H1 (cell line): ENCODE measurements around the gene SNX24. TPM values are rescaled to one million over a fixed set of nuclear protein-coding genes. Genes with fewer than 3 reads are reported as not detected.

Source experiments
- CTCF ChIA-PET: fragments of 300-600 bp; sonication (Branson Sonifier 250); formaldehyde crosslinking; loops from one replicate; lab custom pipeline; 2021; ENCODE audit not compliant: partially characterized antibody; lab: Charles Lee
- POLR2A ChIA-PET: fragments of 300-600 bp; sonication (Branson Sonifier 250); formaldehyde crosslinking; loops from one replicate; lab custom pipeline; 2021; ENCODE audit warnings: inconsistent platforms; ENCODE audit not compliant: partially characterized antibody; lab: Charles Lee
- DNase-seq, 2 experiments: peaks; one replicate each; pipeline versions ENCODE4 v3.0.0 to v3.0.0-alpha.2; 2010 to 2022; ENCODE audit warnings: low spot score in 2 of 2, low read depth in 1 of 2, mixed read lengths in 1 of 2
- FAIRE-seq: peaks from 2 replicates; lab custom pipeline; 2011; peaks lifted over from hg19 to GRCh38; lab: Jason Lieb, UNC
- H2AFZ ChIP-seq: 2 replicates; pipeline ENCODE4 v1.8.1; 2012; ENCODE audit warnings: low read length, inconsistent platforms
- H2AK5ac ChIP-seq: 2 replicates; pipeline ENCODE4 v1.6.1; 2013; ENCODE audit warnings: low read depth, low read length
- H2BK120ac ChIP-seq: replicated peaks from 2 replicates; pipeline ENCODE3; 2013; ENCODE audit warnings: low read depth, low read length, inconsistent platforms
- H2BK12ac ChIP-seq: 2 replicates; pipeline ENCODE4 v1.6.1; 2013; ENCODE audit warnings: low read depth, low read length
- H2BK15ac ChIP-seq: 2 replicates; pipeline ENCODE4 v1.6.1; 2013; ENCODE audit warnings: low read length
- H2BK20ac ChIP-seq: 2 replicates; pipeline ENCODE4 v1.6.1; 2013; ENCODE audit warnings: low read length
- H2BK5ac ChIP-seq: 2 replicates; pipeline ENCODE4 v1.6.1; 2013; ENCODE audit warnings: low read depth, low read length
- H3K14ac ChIP-seq: 2 replicates; pipeline ENCODE4 v1.6.1; 2013; ENCODE audit warnings: inconsistent platforms; ENCODE audit not compliant: insufficient read length
- H3K18ac ChIP-seq: 2 replicates; pipeline ENCODE4 v1.6.1; 2013; ENCODE audit warnings: low read length; ENCODE audit errors: extremely low read depth
- H3K23ac ChIP-seq: 2 replicates; pipeline ENCODE4 v1.6.1; 2013; ENCODE audit warnings: inconsistent platforms; ENCODE audit not compliant: insufficient read length
- H3K23me2 ChIP-seq: 2 replicates; pipeline ENCODE4 v1.6.1; 2013; ENCODE audit warnings: low read depth, low read length
- H3K27ac ChIP-seq: 2 replicates; pipeline ENCODE4 v1.6.1; 2011; ENCODE audit warnings: low read depth, low read length, inconsistent platforms
- H3K27me3 ChIP-seq, 4 experiments: replicated peaks in 1 of 4; 1 replicate in 1 of 4; 2 replicates in 3 of 4; pipeline versions ENCODE4 v1.6.1 to v1.8.1; 2011 to 2013; ENCODE audit warnings: low read length in 3 of 4, mild to moderate bottlenecking in 3 of 4, inconsistent platforms in 2 of 4, mixed read lengths in 2 of 4, moderate library complexity in 1 of 4; ENCODE audit not compliant: control insufficient read depth in 3 of 4, insufficient read depth in 3 of 4; ENCODE audit errors: extremely low read depth in 1 of 4
- H3K36me3 ChIP-seq, 4 experiments: 2 replicates each; pipeline versions ENCODE4 v1.6.1 to v1.8.1; 2011 to 2013; ENCODE audit warnings: mild to moderate bottlenecking in 4 of 4, low read length in 3 of 4, moderate library complexity in 2 of 4, control low read depth in 1 of 4, inconsistent platforms in 1 of 4; ENCODE audit not compliant: insufficient read depth in 4 of 4, control insufficient read depth in 2 of 4
- H3K4ac ChIP-seq: replicated peaks from 2 replicates; pipeline ENCODE3; 2013; ENCODE audit warnings: low read length, low read depth, mixed read lengths, inconsistent platforms; ENCODE audit not compliant: insufficient read length
- H3K4me1 ChIP-seq, 4 experiments: replicated peaks in 1 of 4; 1 replicate in 1 of 4; 2 replicates in 3 of 4; pipeline versions ENCODE4 v1.6.1 to v1.8.1; 2011 to 2013; ENCODE audit warnings: low read length in 3 of 4, inconsistent platforms in 2 of 4, mixed read lengths in 1 of 4; ENCODE audit not compliant: insufficient read depth in 4 of 4, control insufficient read depth in 3 of 4
- H3K4me2 ChIP-seq, 2 experiments: 2 replicates each; pipeline versions ENCODE4 v1.6.1 to v1.8.1; 2011 to 2013; ENCODE audit warnings: low read depth in 2 of 2, low read length in 2 of 2, control low read depth in 1 of 2, inconsistent platforms in 1 of 2, mild to moderate bottlenecking in 1 of 2; ENCODE audit not compliant: insufficient read depth in 1 of 2
- H3K4me3 ChIP-seq, 4 experiments: fragments of 200-600, 300-600 bp in 1 of 4; sonication (generic), shearing (Covaris generic), sonication (Bioruptor Twin) in 1 of 4; 2 replicates each; pipeline versions ENCODE4 v1.5.1 to v1.8.1; 2011 to 2016; ENCODE audit warnings: low read length in 4 of 4, low read depth in 3 of 4, control low read depth in 2 of 4, inconsistent platforms in 2 of 4, mild to moderate bottlenecking in 2 of 4, mixed read lengths in 1 of 4, moderate library complexity in 1 of 4; ENCODE audit not compliant: insufficient read depth in 2 of 4; ENCODE audit errors: extremely low read depth in 1 of 4
- H3K56ac ChIP-seq: replicated peaks from 2 replicates; pipeline ENCODE3; 2013; ENCODE audit warnings: low read depth, mild to moderate bottlenecking, mixed read lengths, low read length, inconsistent platforms; ENCODE audit not compliant: insufficient read length
- H3K79me1 ChIP-seq: 2 replicates; pipeline ENCODE4 v1.6.1; 2013; ENCODE audit warnings: low read depth, low read length, control low read depth
- H3K79me2 ChIP-seq, 2 experiments: 2 replicates each; pipeline versions ENCODE4 v1.6.1 to v1.8.1; 2012 to 2013; ENCODE audit warnings: low read length in 2 of 2, mild to moderate bottlenecking in 2 of 2, inconsistent platforms in 1 of 2; ENCODE audit not compliant: insufficient read depth in 2 of 2, control insufficient read depth in 1 of 2
- H3K9ac ChIP-seq, 4 experiments: replicated peaks in 1 of 4; 1 replicate in 1 of 4; 2 replicates in 3 of 4; pipeline versions ENCODE4 v1.6.1 to v1.8.1; 2011 to 2013; ENCODE audit warnings: low read depth in 3 of 4, low read length in 3 of 4, control low read depth in 2 of 4, mild to moderate bottlenecking in 2 of 4, moderate library complexity in 2 of 4, inconsistent platforms in 1 of 4; ENCODE audit errors: extremely low read depth in 1 of 4
- H3K9me3 ChIP-seq, 2 experiments: 2 replicates each; pipeline versions ENCODE4 v1.6.1 to v1.8.1; 2012 to 2013; ENCODE audit warnings: mild to moderate bottlenecking in 2 of 2, moderate library complexity in 2 of 2, control low read depth in 1 of 2, inconsistent platforms in 1 of 2, low read depth in 1 of 2, low read length in 1 of 2, mixed read lengths in 1 of 2; ENCODE audit not compliant: insufficient read depth in 2 of 2
- H4K20me1 ChIP-seq, 2 experiments: replicated peaks in 1 of 2; 2 replicates each; pipeline versions ENCODE3 to v1.8.1; 2011 to 2013; ENCODE audit warnings: inconsistent platforms in 2 of 2, low read length in 2 of 2, mild to moderate bottlenecking in 1 of 2; ENCODE audit not compliant: insufficient read depth in 2 of 2, control insufficient read depth in 1 of 2
- H4K5ac ChIP-seq: 2 replicates; pipeline ENCODE4 v1.6.1; 2013; ENCODE audit warnings: low read length, low read depth, mixed read lengths, inconsistent platforms; ENCODE audit not compliant: insufficient read length
- H4K8ac ChIP-seq: 2 replicates; pipeline ENCODE4 v1.8.0; 2013; ENCODE audit warnings: mild to moderate bottlenecking, moderate library complexity, low read length, inconsistent platforms; ENCODE audit not compliant: insufficient read depth; ENCODE audit errors: extremely low read depth
- H4K91ac ChIP-seq: replicated peaks from 2 replicates; pipeline ENCODE3; 2013; ENCODE audit warnings: low read length, mixed read lengths, inconsistent platforms; ENCODE audit not compliant: insufficient read length
- ASH2L ChIP-seq: fragments of 200-600, 300-600 bp; sonication (generic); IDR thresholded peaks from one replicate; pipeline ENCODE4 v1.7.1; 2017; ENCODE audit warnings: low read length
- CBX5 ChIP-seq: fragments of 300-800, 300-1000 bp; sonication (generic); IDR thresholded peaks from 2 replicates; pipeline ENCODE4 v1.7.1; 2016; ENCODE audit warnings: antibody characterized with exemption, low read length, low read depth
- CHD2 ChIP-seq: IDR thresholded peaks from 2 replicates; pipeline ENCODE4 v1.6.1; 2012; ENCODE audit warnings: low read length, improper control_type of control experiment
- HDAC2 ChIP-seq, 2 experiments: fragments of 300-600 bp in 1 of 2; sonication (generic) in 1 of 2; IDR thresholded peaks; 2 replicates each; pipeline ENCODE4 v1.6.1; 2011 to 2012; ENCODE audit warnings: low read depth in 2 of 2, low read length in 2 of 2, mild to moderate bottlenecking in 2 of 2, moderate library complexity in 2 of 2, borderline replicate concordance in 1 of 2, inconsistent platforms in 1 of 2
- JUND ChIP-seq: IDR thresholded peaks from 2 replicates; pipeline ENCODE4 v1.6.1; 2011; ENCODE audit warnings: mild to moderate bottlenecking, improper control_type of control experiment, low read length
- SIRT6 ChIP-seq: IDR thresholded peaks from one replicate; pipeline ENCODE4 v1.7.1; 2012; ENCODE audit warnings: low read length, inconsistent platforms
- SIX5 ChIP-seq: IDR thresholded peaks from 2 replicates; pipeline ENCODE4 v1.6.1; 2011; ENCODE audit warnings: mild to moderate bottlenecking, low read depth, low read length
- TEAD4 ChIP-seq: IDR thresholded peaks from 2 replicates; pipeline ENCODE4 v1.6.1; 2012; ENCODE audit warnings: low read depth, low read length, inconsistent platforms, mixed read lengths
- WGBS, 2 experiments: shearing (Covaris generic) in 1 of 2; methylation state at CpG; one replicate each; pipeline versions ENCODE4 v1.1.6 to v1.1.7; 2013 to 2015; ENCODE audit warnings: low lambda C conversion rate in 2 of 2, mixed read lengths in 2 of 2, inconsistent platforms in 1 of 2, low coverage in 1 of 2, missing lambda C conversion rate in 1 of 2; ENCODE audit not compliant: insufficient replicate concordance in 2 of 2, insufficient coverage in 1 of 2, insufficient read length in 1 of 2; ENCODE audit errors: extremely low coverage in 1 of 2, missing lambda C conversion rate in 1 of 2; 5-methylcytosine and 5-hydroxymethylcytosine counted together
- polyA plus RNA-seq, 7 experiments: library from polyadenylated mRNA; depleted of rRNA in 3 of 7; stranded (reverse) in 5 of 7; unstranded in 2 of 7; fragments of >200 nt in 5 of 7; fragments of 200-250 nt in 2 of 7; gene quantifications; 1 replicate in 5 of 7; 2 replicates in 1 of 7; 4 replicates in 1 of 7; pipeline versions ENCODE4 v1.2.1 to v1.2.3, GENCODE V29; 2011 to 2013; ENCODE audit warnings: missing spikeins in 2 of 7, mixed read lengths in 2 of 7
- total RNA-seq: library from RNA; stranded (reverse); fragmentation: NEBNext Ultra II Directional; extraction: Animal tissue kit (Norgen Biotek cat#: 25700); gene quantifications from 2 replicates; pipeline ENCODE4 v1.2.1, GENCODE V29; 2021

The SNX24 gene
- total and polyA plus RNA-seq, 2 of the 8 experiments (the other 6 are each of a cell fraction or from before 2014, with no cell fraction given): 7.3 to 14.3 TPM

DNA sequence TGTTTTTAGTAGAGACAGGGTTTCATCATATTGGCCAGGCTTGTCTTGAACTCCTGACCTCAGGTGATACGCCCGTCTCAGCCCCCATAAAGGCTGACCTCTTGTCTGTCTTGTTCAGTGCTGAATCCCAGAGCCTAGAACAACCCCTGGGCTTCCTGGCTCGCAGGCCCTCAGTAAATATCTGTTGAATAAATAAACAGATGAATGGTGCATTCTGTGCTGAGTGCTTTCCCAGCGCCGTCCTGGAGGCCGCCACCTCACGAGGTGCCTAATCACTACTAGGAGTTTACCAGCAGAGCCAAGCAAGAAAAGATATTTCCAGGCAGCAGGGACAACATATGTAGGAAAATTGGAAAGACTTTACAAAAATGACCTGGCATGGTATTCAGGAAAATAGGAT, 88.5 kb downstream of the SNX24 start:
- Histone ChIP-seq H3K79me1 (no peaks in the 10 kb centered on the region), H4K8ac (no peak overlapping the region), H2BK5ac (no peak overlapping the region), H3K18ac (no peak overlapping the region), H3K36me3 (no peaks in the 10 kb centered on the region), H3K23me2 (no peaks in the 10 kb centered on the region), H3K23ac (no peak overlapping the region), H2AFZ (no peak overlapping the region), H3K4me3 (no peak overlapping the region), H3K4me1 (peaks cover 0 to 6% (median 4%) of the 10 kb centered on the region in 4 experiments; a peak in 5 of 7 replicates), H2BK15ac (no peak overlapping the region), H4K5ac (no peak overlapping the region), H3K14ac (no peak overlapping the region), H2BK20ac (no peak overlapping the region), H3K27ac (no peak overlapping the region), H3K9ac (no peak overlapping the region), H2BK120ac (no peak overlapping the region), H3K56ac (no peak overlapping the region), H4K20me1 (no peaks in the 10 kb centered on the region), H3K79me2 (no peaks in the 10 kb centered on the region), H2AK5ac (no peak overlapping the region), H3K4ac (no peak overlapping the region), H3K27me3 (no peaks in the 10 kb centered on the region), H2BK12ac (no peak overlapping the region), H4K91ac (no peak overlapping the region), H3K9me3 (no peaks in the 10 kb centered on the region), H3K4me2 (no peak overlapping the region)
- TF ChIP-seq SIRT6 (no peak), TEAD4 (no peak), ASH2L (no peak), CBX5 (no peak), HDAC2 (IDR thresholded peaks at IDR 0.05; ENCODE audit: borderline replicate concordance in 1 of 2, low read depth in 2 of 2, low read length in 2 of 2) (no peak), JUND (no peak), CHD2 (no peak), SIX5 (no peak)
- ChIA-PET POLR2A (no interaction called here), CTCF (interaction anchor here (1.0 kb wide), 1 partner anchor 230 kb away, joined by 4 read pairs; no protein-coding TSS in a partner anchor)
- DNase-seq (no peak), FAIRE-seq (no peak)
- WGBS, 2 experiments: 87% methylated on average over 7 of the region's 7 CpGs; no CpG with 5 or more reads in 1 of the 2 experiments
